OCI-LY7 (cell line): ENCODE measurements around the gene TMEM72.

Experiments
- CTCF ChIP-seq: fragments of 200-600 bp; sonication (generic); conservative IDR thresholded peaks from 2 replicates; pipeline ENCODE4 v1.5.1; 2014; ENCODE audit warnings: mild to moderate bottlenecking, antibody characterized with exemption, low read length, moderate library complexity, mixed read lengths
- EZH2phosphoT487 ChIP-seq: fragments of 200-600 bp; sonication (generic); IDR thresholded peaks from 2 replicates; pipeline ENCODE4 v1.6.1; 2018; ENCODE audit warnings: low read depth, borderline replicate concordance, mild to moderate bottlenecking, mixed run types, antibody characterized with exemption, low read length, moderate library complexity, mixed read lengths

GRCh38 chr10:44955413-44956070 is 44.4 kb downstream of the TMEM72 start:
- TF ChIP-seq EZH2phosphoT487: no peak
- no peak for TF ChIP-seq CTCF
